ENCODE measurements around the gene LYRM4. TPM values are rescaled to one million over a fixed set of nuclear protein-coding genes. Genes with fewer than 3 reads are reported as not detected.

LYRM4 gene
- total and polyA plus RNA-seq, 2 experiments from 2014 or later: 51.0 to 62.0 TPM

DNA sequence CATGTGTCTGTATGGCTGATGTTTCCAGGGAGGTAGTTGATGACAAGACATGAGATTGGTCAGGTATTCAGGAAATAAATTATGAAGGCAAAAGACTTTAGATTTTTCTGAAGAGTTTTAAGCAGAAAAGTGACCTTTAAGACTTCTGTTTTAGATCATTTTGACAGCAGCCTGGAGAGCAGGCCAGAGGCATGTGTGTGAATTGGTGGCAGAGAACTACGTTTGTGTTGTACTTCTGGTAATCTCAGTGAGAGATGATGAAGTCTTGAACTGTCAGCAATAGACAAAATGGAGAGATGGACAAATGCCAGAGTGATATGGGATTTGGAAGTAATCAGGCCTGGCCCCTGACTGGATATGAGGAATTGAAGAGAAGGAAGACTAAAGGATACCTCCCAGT, 31.4 kb upstream of the LYRM4 start:
- H3K4me3 Mint-ChIP-seq: no peak overlapping the region
- ATAC-seq: no peak
- H3K79me2 ChIP-seq (replicated peaks; ENCODE audit: insufficient read depth): peaks cover 20% of the 10 kb centered on the region

More for the DNA sequence above, 31.4 kb upstream of the LYRM4 start:
- H3K27me3 ChIP-seq (ENCODE audit: insufficient read depth): no peaks in the 10 kb centered on the region
- TF ChIP-seq POLR2AphosphoS5 (IDR thresholded peaks at IDR 0.05; ENCODE audit: low read depth): no peak
- TF ChIP-seq, protein P1, sequence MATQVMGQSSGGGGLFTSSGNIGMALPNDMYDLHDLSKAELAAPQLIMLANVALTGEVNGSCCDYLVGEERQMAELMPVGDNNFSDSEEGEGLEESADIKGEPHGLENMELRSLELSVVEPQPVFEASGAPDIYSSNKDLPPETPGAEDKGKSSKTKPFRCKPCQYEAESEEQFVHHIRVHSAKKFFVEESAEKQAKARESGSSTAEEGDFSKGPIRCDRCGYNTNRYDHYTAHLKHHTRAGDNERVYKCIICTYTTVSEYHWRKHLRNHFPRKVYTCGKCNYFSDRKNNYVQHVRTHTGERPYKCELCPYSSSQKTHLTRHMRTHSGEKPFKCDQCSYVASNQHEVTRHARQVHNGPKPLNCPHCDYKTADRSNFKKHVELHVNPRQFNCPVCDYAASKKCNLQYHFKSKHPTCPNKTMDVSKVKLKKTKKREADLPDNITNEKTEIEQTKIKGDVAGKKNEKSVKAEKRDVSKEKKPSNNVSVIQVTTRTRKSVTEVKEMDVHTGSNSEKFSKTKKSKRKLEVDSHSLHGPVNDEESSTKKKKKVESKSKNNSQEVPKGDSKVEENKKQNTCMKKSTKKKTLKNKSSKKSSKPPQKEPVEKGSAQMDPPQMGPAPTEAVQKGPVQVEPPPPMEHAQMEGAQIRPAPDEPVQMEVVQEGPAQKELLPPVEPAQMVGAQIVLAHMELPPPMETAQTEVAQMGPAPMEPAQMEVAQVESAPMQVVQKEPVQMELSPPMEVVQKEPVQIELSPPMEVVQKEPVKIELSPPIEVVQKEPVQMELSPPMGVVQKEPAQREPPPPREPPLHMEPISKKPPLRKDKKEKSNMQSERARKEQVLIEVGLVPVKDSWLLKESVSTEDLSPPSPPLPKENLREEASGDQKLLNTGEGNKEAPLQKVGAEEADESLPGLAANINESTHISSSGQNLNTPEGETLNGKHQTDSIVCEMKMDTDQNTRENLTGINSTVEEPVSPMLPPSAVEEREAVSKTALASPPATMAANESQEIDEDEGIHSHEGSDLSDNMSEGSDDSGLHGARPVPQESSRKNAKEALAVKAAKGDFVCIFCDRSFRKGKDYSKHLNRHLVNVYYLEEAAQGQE (IDR thresholded peaks at IDR 0.05; ENCODE audit: unreplicated experiment): no peak
- TF ChIP-seq CREB1 (CRISPR knock-in tag; IDR thresholded peaks at IDR 0.05; ENCODE audit: low read depth): no peak
- no peak for TF ChIP-seq STAT1 (IDR thresholded peaks at IDR 0.05; ENCODE audit: unreplicated experiment)
- no peak for TF ChIP-seq ZNF331 (CRISPR knock-in tag; IDR thresholded peaks at IDR 0.05; ENCODE audit: low read depth)
- no peak for TF ChIP-seq EZH2phosphoT487 (IDR thresholded peaks at IDR 0.05; ENCODE audit: unreplicated experiment)
- no peak for TF ChIP-seq ZNF114 (CRISPR knock-in tag; IDR thresholded peaks at IDR 0.05)
- TF ChIP-seq, protein P2, sequence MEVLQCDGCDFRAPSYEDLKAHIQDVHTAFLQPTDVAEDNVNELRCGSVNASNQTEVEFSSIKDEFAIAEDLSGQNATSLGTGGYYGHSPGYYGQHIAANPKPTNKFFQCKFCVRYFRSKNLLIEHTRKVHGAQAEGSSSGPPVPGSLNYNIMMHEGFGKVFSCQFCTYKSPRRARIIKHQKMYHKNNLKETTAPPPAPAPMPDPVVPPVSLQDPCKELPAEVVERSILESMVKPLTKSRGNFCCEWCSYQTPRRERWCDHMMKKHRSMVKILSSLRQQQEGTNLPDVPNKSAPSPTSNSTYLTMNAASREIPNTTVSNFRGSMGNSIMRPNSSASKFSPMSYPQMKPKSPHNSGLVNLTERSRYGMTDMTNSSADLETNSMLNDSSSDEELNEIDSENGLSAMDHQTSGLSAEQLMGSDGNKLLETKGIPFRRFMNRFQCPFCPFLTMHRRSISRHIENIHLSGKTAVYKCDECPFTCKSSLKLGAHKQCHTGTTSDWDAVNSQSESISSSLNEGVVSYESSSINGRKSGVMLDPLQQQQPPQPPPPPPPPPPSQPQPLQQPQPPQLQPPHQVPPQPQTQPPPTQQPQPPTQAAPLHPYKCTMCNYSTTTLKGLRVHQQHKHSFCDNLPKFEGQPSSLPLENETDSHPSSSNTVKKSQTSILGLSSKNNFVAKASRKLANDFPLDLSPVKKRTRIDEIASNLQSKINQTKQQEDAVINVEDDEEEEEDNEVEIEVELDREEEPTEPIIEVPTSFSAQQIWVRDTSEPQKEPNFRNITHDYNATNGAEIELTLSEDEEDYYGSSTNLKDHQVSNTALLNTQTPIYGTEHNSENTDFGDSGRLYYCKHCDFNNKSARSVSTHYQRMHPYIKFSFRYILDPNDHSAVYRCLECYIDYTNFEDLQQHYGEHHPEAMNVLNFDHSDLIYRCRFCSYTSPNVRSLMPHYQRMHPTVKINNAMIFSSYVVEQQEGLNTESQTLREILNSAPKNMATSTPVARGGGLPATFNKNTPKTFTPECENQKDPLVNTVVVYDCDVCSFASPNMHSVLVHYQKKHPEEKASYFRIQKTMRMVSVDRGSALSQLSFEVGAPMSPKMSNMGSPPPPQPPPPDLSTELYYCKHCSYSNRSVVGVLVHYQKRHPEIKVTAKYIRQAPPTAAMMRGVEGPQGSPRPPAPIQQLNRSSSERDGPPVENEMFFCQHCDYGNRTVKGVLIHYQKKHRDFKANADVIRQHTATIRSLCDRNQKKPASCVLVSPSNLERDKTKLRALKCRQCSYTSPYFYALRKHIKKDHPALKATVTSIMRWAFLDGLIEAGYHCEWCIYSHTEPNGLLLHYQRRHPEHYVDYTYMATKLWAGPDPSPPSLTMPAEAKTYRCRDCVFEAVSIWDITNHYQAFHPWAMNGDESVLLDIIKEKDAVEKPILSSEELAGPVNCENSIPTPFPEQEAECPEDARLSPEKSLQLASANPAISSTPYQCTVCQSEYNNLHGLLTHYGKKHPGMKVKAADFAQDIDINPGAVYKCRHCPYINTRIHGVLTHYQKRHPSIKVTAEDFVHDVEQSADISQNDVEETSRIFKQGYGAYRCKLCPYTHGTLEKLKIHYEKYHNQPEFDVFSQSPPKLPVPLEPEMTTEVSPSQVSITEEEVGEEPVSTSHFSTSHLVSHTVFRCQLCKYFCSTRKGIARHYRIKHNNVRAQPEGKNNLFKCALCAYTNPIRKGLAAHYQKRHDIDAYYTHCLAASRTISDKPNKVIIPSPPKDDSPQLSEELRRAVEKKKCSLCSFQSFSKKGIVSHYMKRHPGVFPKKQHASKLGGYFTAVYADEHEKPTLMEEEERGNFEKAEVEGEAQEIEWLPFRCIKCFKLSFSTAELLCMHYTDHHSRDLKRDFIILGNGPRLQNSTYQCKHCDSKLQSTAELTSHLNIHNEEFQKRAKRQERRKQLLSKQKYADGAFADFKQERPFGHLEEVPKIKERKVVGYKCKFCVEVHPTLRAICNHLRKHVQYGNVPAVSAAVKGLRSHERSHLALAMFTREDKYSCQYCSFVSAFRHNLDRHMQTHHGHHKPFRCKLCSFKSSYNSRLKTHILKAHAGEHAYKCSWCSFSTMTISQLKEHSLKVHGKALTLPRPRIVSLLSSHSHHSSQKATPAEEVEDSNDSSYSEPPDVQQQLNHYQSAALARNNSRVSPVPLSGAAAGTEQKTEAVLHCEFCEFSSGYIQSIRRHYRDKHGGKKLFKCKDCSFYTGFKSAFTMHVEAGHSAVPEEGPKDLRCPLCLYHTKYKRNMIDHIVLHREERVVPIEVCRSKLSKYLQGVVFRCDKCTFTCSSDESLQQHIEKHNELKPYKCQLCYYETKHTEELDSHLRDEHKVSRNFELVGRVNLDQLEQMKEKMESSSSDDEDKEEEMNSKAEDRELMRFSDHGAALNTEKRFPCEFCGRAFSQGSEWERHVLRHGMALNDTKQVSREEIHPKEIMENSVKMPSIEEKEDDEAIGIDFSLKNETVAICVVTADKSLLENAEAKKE (CRISPR knock-in tag; IDR thresholded peaks at IDR 0.05): no peak
- no peak for TF ChIP-seq EZH2 (IDR thresholded peaks at IDR 0.05; ENCODE audit: low read depth, unreplicated experiment)
- TF ChIP-seq, protein P3, sequence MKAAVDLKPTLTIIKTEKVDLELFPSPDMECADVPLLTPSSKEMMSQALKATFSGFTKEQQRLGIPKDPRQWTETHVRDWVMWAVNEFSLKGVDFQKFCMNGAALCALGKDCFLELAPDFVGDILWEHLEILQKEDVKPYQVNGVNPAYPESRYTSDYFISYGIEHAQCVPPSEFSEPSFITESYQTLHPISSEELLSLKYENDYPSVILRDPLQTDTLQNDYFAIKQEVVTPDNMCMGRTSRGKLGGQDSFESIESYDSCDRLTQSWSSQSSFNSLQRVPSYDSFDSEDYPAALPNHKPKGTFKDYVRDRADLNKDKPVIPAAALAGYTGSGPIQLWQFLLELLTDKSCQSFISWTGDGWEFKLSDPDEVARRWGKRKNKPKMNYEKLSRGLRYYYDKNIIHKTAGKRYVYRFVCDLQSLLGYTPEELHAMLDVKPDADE (IDR thresholded peaks at IDR 0.05): no peak
- TF ChIP-seq, protein P4, sequence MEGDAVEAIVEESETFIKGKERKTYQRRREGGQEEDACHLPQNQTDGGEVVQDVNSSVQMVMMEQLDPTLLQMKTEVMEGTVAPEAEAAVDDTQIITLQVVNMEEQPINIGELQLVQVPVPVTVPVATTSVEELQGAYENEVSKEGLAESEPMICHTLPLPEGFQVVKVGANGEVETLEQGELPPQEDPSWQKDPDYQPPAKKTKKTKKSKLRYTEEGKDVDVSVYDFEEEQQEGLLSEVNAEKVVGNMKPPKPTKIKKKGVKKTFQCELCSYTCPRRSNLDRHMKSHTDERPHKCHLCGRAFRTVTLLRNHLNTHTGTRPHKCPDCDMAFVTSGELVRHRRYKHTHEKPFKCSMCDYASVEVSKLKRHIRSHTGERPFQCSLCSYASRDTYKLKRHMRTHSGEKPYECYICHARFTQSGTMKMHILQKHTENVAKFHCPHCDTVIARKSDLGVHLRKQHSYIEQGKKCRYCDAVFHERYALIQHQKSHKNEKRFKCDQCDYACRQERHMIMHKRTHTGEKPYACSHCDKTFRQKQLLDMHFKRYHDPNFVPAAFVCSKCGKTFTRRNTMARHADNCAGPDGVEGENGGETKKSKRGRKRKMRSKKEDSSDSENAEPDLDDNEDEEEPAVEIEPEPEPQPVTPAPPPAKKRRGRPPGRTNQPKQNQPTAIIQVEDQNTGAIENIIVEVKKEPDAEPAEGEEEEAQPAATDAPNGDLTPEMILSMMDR (conservative IDR thresholded peaks at IDR 0.05; ENCODE audit: low read depth in 2 of 2): no peak
- TF ChIP-seq NANOG (IDR thresholded peaks at IDR 0.05; ENCODE audit: borderline replicate concordance): no peak
- TF ChIP-seq JUNB (IDR thresholded peaks at IDR 0.05; ENCODE audit: unreplicated experiment): no peak
- DNase-seq (ENCODE audit: low spot score): no peak
- H3F3A ChIP-seq (replicated peaks; ENCODE audit: low read depth): no peaks in the 10 kb centered on the region
- no peaks in the 10 kb centered on the region for H4K20me1 ChIP-seq (replicated peaks; ENCODE audit: insufficient read depth)
- no peaks in the 10 kb centered on the region for H3K36me3 ChIP-seq (ENCODE audit: insufficient read depth)
- H2AFZ ChIP-seq: no peak overlapping the region
- no peaks in the 10 kb centered on the region for H3K36me3 Mint-ChIP-seq (ENCODE audit: low read depth)
- H3K4me2 ChIP-seq: no peak overlapping the region
- H3K9me3 Mint-ChIP-seq: no peaks in the 10 kb centered on the region
- H3K27me3 Mint-ChIP-seq (ENCODE audit: insufficient read depth, low read depth, poor library complexity): no peaks in the 10 kb centered on the region
- no peak overlapping the region for H3K27ac ChIP-seq (ENCODE audit: low read depth)
- H3K4me1 ChIP-seq (ENCODE audit: insufficient read depth): peaks cover 13% of the 10 kb centered on the region
- H3K27ac Mint-ChIP-seq: no peak overlapping the region
- peaks cover 26% of the 10 kb centered on the region for H3K4me1 Mint-ChIP-seq
- H3K4me3 ChIP-seq: no peak overlapping the region
- peaks cover 8% of the 10 kb centered on the region; the same call in 1 of the 2 replicates for H3K9me2 ChIP-seq (ENCODE audit: insufficient read depth)
